CD8-positive, alpha-beta memory T cell (primary cell): ENCODE data around the gene ANKFN1. TPM values are rescaled to one million over a fixed set of nuclear protein-coding genes. Genes with fewer than 3 reads are reported as not detected.

Source experiments
- CTCF ChIA-PET: fragments of 350-600 bp; sonication (Branson Sonifier 250); formaldehyde crosslinking; loops from one replicate; lab custom pipeline; 2021; ENCODE audit warnings: antibody characterized with exemption; lab: Charles Lee
- POLR2A ChIA-PET: fragments of 350-600 bp; sonication (Branson Sonifier 250); formaldehyde crosslinking; loops from one replicate; lab custom pipeline; 2021; ENCODE audit warnings: antibody characterized with exemption; lab: Charles Lee
- DNase-seq, 5 donors: peaks; one replicate each; pipeline versions ENCODE4 v3.0.0 to v3.0.0-alpha.2; 2020 to 2022; ENCODE audit warnings: mixed read lengths in 1 of 5
- H3K27ac ChIP-seq: one replicate; pipeline ENCODE4 v1.7.0; 2013; ENCODE audit warnings: low read depth, mild to moderate bottlenecking, low read length, moderate library complexity
- H3K27me3 ChIP-seq: 2 replicates; pipeline ENCODE4 v1.7.0; 2013; ENCODE audit warnings: low read length, mild to moderate bottlenecking; ENCODE audit not compliant: insufficient read depth, poor library complexity, severe bottlenecking
- H3K36me3 ChIP-seq: 2 replicates; pipeline ENCODE4 v1.7.0; 2013; ENCODE audit warnings: mild to moderate bottlenecking, low read length, moderate library complexity; ENCODE audit not compliant: insufficient read depth
- H3K4me1 ChIP-seq: 2 replicates; pipeline ENCODE4 v1.7.0; 2013; ENCODE audit warnings: mild to moderate bottlenecking, low read length, moderate library complexity; ENCODE audit not compliant: insufficient read depth
- H3K4me3 ChIP-seq: 2 replicates; pipeline ENCODE4 v1.7.0; 2013; ENCODE audit warnings: mild to moderate bottlenecking, low read length
- H3K9me3 ChIP-seq: 2 replicates; pipeline ENCODE4 v1.7.0; 2013; ENCODE audit warnings: mild to moderate bottlenecking, low read length
- H3K27ac Mint-ChIP-seq, 8 donors: one replicate each; pipeline ENCODE4 v1.8.0; 2020 to 2021; ENCODE audit warnings: mixed read lengths in 8 of 8, mild to moderate bottlenecking in 6 of 8, inconsistent platforms in 3 of 8, moderate library complexity in 3 of 8
- H3K27me3 Mint-ChIP-seq, 2 donors: one replicate each; pipeline ENCODE4 v1.8.0; 2020 to 2021; ENCODE audit warnings: mixed read lengths in 2 of 2, mild to moderate bottlenecking in 1 of 2, moderate library complexity in 1 of 2
- H3K36me3 Mint-ChIP-seq, 3 donors: one replicate each; pipeline ENCODE4 v1.8.0; 2020 to 2021; ENCODE audit warnings: mixed read lengths in 3 of 3, inconsistent platforms in 1 of 3, mild to moderate bottlenecking in 1 of 3
- H3K4me1 Mint-ChIP-seq, 3 donors: one replicate each; pipeline ENCODE4 v1.8.0; 2020 to 2021; ENCODE audit warnings: mixed read lengths in 3 of 3, inconsistent platforms in 1 of 3, mild to moderate bottlenecking in 1 of 3
- H3K4me3 Mint-ChIP-seq, 7 donors: one replicate each; pipeline ENCODE4 v1.8.0; 2020 to 2021; ENCODE audit warnings: mixed read lengths in 7 of 7, mild to moderate bottlenecking in 6 of 7, moderate library complexity in 4 of 7, inconsistent platforms in 2 of 7
- H3K9me3 Mint-ChIP-seq, 5 donors: one replicate each; pipeline ENCODE4 v1.8.0; 2020 to 2022; ENCODE audit warnings: mixed read lengths in 5 of 5, mild to moderate bottlenecking in 3 of 5, moderate library complexity in 2 of 5, inconsistent platforms in 1 of 5
- polyA plus RNA-seq: library from polyadenylated mRNA; unstranded; fragments of 300-500 nt; fragmentation: Illumina TruSeq; gene quantifications from one replicate; pipeline ENCODE4 v1.2.3, GENCODE V29; 2021
- total RNA-seq, 2 experiments: library from RNA; stranded (reverse); gene quantifications; one replicate each; pipeline ENCODE4 v1.2.3, GENCODE V29; 2021

Gene ANKFN1
- total and polyA plus RNA-seq, 3 experiments from 2014 or later: not detected

DNA sequence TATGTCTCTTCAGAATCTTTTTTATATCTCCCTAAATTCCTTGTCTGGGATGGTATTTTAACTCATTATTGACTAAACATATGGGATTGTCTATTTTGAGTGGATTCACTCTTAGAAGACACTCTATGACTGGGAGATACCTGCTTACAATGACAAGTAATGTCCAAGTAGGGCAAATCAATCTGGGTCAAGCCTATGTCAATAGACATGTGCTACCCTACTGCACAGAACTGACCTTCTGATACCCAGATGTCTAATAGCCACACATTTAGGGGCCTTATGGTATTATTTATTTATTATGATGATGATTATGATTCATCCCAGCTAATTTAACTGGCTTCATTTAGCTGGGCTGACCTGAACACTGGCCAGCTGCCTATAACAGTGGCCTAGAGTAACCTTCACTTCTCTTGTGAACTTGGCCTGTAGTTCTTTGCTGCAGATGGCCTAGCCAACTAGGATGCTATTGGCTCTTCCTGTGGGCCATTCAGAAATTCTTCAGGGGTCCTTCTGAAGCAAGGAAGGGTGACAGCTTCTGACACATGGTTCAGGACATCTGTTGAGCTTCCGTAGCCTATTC, 138.0 kb downstream of the ANKFN1 start:
- H3K36me3 Mint-ChIP-seq: no peaks in the 10 kb centered on the region
- Histone ChIP-seq H3K27me3 (no peaks in the 10 kb centered on the region), H3K4me3 (no peak overlapping the region), H3K9me3 (no peaks in the 10 kb centered on the region), H3K36me3 (no peaks in the 10 kb centered on the region), H3K4me1 (no peaks in the 10 kb centered on the region), H3K27ac (no peak overlapping the region)
- ChIA-PET CTCF (no interaction called here), POLR2A (no interaction called here)
- peak overlapping the region in 2 of 7 donors; percentile 53 to 74 for H3K4me3 Mint-ChIP-seq
- H3K27me3 Mint-ChIP-seq: no peaks in the 10 kb centered on the region
- H3K4me1 Mint-ChIP-seq: peaks cover 6 to 18% (median 14%) of the 10 kb centered on the region in 3 donors
- no peak for DNase-seq
- peaks cover 0 to 2% (median 0%) of the 10 kb centered on the region in 5 donors for H3K9me3 Mint-ChIP-seq
- H3K27ac Mint-ChIP-seq: peak overlapping the region in 1 of 8 donors; percentile 27

DNA sequence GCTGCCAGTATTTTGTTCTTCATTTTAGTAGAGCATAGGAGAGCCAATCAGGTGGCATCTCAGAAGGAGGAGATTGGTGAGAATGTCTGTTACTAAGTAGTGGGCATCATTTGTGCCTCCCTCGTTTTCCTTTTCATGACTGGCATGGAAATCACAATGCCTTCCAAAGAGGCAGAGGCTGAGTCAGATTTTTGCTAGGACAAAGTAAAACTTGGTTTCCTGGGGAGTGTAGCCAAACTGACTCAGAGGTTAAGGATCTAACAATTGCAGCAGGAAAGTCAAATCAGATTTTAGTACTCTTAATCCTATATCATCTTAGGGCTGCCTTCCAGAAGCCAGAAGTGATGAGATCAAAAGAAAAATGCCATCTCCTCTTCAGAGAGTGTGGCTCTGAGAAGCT, 138.7 kb downstream of the ANKFN1 start:
- Mint-ChIP-seq H3K27me3 (no peaks in the 10 kb centered on the region), H3K4me1 (peaks cover 9 to 22% (median 18%) of the 10 kb centered on the region in 3 donors), H3K36me3 (no peaks in the 10 kb centered on the region), H3K9me3 (peaks cover 0 to 2% (median 0%) of the 10 kb centered on the region in 5 donors), H3K27ac (no peak overlapping the region), H3K4me3 (no peak overlapping the region)
- ChIA-PET POLR2A (no interaction called here), CTCF (no interaction called here)
- no peak overlapping the region for H3K4me3 ChIP-seq
- H3K9me3 ChIP-seq: no peaks in the 10 kb centered on the region
- no peak overlapping the region for H3K27ac ChIP-seq
- H3K27me3 ChIP-seq: no peaks in the 10 kb centered on the region
- H3K36me3 ChIP-seq: no peaks in the 10 kb centered on the region
- DNase-seq: no peak
- peaks cover 5% of the 10 kb centered on the region for H3K4me1 ChIP-seq

DNA sequence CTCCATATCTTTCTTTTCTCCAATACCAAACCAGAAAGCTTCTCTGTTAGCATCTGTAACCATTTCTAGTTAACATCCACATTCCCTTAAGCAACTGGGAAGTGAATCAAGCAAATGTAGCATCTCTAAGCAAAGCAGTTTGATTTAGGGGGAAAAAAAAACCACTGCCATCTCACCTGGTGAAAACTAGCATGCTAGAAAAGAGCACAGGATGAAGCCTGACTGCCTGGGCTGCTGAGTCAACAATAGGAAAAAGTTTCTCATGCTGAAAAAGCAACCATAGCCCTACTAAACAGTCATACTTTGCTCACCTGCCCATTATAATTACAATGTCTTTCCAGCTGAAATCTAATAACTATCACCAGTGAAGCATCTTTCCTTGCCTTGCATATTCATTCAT, 139.3 kb downstream of the ANKFN1 start:
- Histone ChIP-seq H3K4me1 (peaks cover 10% of the 10 kb centered on the region), H3K27me3 (no peaks in the 10 kb centered on the region), H3K36me3 (no peaks in the 10 kb centered on the region), H3K4me3 (no peak overlapping the region), H3K27ac (no peak overlapping the region), H3K9me3 (no peaks in the 10 kb centered on the region)
- H3K27me3 Mint-ChIP-seq: no peaks in the 10 kb centered on the region
- H3K27ac Mint-ChIP-seq: no peak overlapping the region
- DNase-seq: no peak
- peaks cover 12 to 28% (median 23%) of the 10 kb centered on the region in 3 donors for H3K4me1 Mint-ChIP-seq
- ChIA-PET CTCF (no interaction called here), POLR2A (no interaction called here)
- no peaks in the 10 kb centered on the region for H3K36me3 Mint-ChIP-seq
- peaks cover 0 to 2% (median 0%) of the 10 kb centered on the region in 5 donors for H3K9me3 Mint-ChIP-seq
- H3K4me3 Mint-ChIP-seq: no peak overlapping the region

DNA sequence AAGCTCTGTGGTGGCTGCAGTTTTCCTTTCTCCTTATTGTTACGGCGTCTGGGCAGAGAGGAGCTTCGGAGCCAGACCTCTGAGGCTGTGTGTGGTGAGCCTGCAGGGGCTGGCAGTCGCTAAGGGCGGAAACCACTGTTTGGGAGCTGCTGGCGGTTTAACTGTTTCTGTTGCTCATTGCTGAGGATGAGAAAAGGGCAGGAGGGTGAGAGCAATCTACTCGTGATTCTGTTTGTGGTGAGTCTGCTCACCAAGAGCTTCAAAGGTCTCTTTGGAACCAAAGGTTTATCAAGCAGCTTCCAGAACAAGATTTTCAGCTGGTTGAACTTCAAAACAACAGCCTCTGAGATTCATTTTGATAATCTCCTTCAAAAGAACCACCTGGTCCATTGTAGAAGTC, 143.9 kb downstream of the ANKFN1 start:
- Histone ChIP-seq H3K27ac (no peak overlapping the region), H3K4me3 (no peak overlapping the region), H3K4me1 (peaks cover 10% of the 10 kb centered on the region), H3K27me3 (no peaks in the 10 kb centered on the region), H3K9me3 (no peaks in the 10 kb centered on the region), H3K36me3 (no peaks in the 10 kb centered on the region)
- ChIA-PET POLR2A (no interaction called here), CTCF (no interaction called here)
- no peaks in the 10 kb centered on the region for H3K36me3 Mint-ChIP-seq
- DNase-seq: no peak
- H3K27ac Mint-ChIP-seq: peak overlapping the region in 2 of 8 donors; percentile 5 to 26
- H3K4me1 Mint-ChIP-seq: peaks cover 7 to 14% (median 13%) of the 10 kb centered on the region in 3 donors
- peaks cover 0 to 2% (median 0%) of the 10 kb centered on the region in 5 donors for H3K9me3 Mint-ChIP-seq
- peak overlapping the region in 6 of 7 donors; percentile 1 to 45 (median 32) for H3K4me3 Mint-ChIP-seq
- H3K27me3 Mint-ChIP-seq: peaks cover 0 to 4% of the 10 kb centered on the region in 2 donors

DNA sequence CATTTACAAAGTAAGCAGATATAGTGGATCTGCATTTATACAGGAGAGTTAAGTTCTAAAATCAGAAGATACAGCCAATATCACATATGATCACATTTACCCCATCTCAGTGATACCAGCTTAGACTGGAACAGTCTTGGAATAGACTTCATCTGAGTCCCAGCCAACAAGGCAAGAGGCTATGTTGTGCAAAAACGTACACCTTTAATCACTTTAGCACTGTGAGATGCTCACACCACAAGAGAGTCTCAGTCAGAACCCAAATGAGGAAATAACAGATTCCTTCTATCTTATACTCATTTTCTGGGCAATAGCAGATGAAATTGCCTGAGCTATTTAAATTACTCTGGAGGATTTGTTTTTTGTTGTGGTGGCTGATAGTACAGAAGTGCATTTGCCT, 145.6 kb downstream of the ANKFN1 start:
- H3K4me3 ChIP-seq: no peak overlapping the region
- H3K27me3 Mint-ChIP-seq: peaks cover 4 to 6% of the 10 kb centered on the region in 2 donors
- ChIA-PET POLR2A (no interaction called here), CTCF (no interaction called here)
- no peak overlapping the region for H3K27ac ChIP-seq
- no peaks in the 10 kb centered on the region for H3K9me3 ChIP-seq
- H3K36me3 ChIP-seq: no peaks in the 10 kb centered on the region
- peaks cover 7 to 14% (median 13%) of the 10 kb centered on the region in 3 donors for H3K4me1 Mint-ChIP-seq
- peaks cover 0 to 2% (median 0%) of the 10 kb centered on the region in 5 donors for H3K9me3 Mint-ChIP-seq
- H3K4me1 ChIP-seq: peaks cover 10% of the 10 kb centered on the region
- H3K36me3 Mint-ChIP-seq: no peaks in the 10 kb centered on the region
- H3K27me3 ChIP-seq: no peaks in the 10 kb centered on the region
- H3K4me3 Mint-ChIP-seq: no peak overlapping the region
- no peak for DNase-seq
- H3K27ac Mint-ChIP-seq: no peak overlapping the region

DNA sequence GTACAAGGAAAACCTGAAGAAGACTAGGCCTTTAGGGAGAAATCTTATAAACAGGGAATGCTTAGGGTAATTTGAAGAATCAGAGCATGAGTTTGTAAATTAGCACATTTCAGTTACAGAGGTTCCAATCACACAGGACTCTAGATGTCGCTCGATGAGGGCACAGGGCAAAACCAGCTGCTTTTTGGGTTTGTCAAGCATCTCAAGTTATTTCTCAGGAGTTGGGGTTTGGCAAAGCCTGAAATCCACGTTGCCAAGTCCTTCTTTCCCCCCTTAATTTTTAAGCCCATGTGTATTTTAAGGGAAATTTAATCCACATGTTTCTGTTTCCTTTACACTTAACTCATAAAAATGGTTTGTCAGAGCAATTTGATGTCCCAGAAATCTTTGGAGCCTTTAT, 146.9 kb downstream of the ANKFN1 start:
- Mint-ChIP-seq H3K4me1 (peaks cover 7 to 14% (median 13%) of the 10 kb centered on the region in 3 donors), H3K9me3 (peaks cover 0 to 2% (median 0%) of the 10 kb centered on the region in 5 donors), H3K27me3 (peaks cover 4 to 6% of the 10 kb centered on the region in 2 donors), H3K27ac (no peak overlapping the region), H3K36me3 (no peaks in the 10 kb centered on the region), H3K4me3 (no peak overlapping the region)
- DNase-seq: no peak
- Histone ChIP-seq H3K27ac (no peak overlapping the region), H3K4me3 (no peak overlapping the region), H3K36me3 (no peaks in the 10 kb centered on the region), H3K9me3 (no peaks in the 10 kb centered on the region), H3K4me1 (peaks cover 10% of the 10 kb centered on the region), H3K27me3 (no peaks in the 10 kb centered on the region)
- CTCF ChIA-PET: no interaction called here
- POLR2A ChIA-PET: no interaction called here

DNA sequence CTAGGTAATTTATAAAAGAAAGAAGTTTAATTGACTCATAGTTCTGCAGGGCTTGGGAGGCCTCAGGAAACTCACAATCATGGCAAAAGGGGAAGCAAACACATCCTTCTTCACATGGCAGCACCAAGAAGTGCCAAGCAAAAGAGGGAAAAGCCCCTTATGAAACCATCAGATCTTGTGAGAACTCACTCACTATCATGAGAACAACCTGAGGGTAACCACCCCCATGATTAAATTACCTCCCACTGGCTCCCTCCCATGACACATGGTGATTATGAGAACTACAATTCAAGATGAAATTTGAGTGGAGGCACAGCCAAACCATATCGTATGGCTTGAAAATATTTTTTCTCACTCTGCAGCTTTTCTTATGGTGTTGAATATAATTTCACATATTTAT, 151.7 kb downstream of the ANKFN1 start:
- Histone ChIP-seq H3K9me3 (no peaks in the 10 kb centered on the region), H3K27me3 (no peaks in the 10 kb centered on the region), H3K4me3 (no peak overlapping the region), H3K4me1 (no peaks in the 10 kb centered on the region), H3K36me3 (no peaks in the 10 kb centered on the region), H3K27ac (no peak overlapping the region)
- POLR2A ChIA-PET: no interaction called here
- peaks cover 6 to 10% of the 10 kb centered on the region in 2 donors for H3K27me3 Mint-ChIP-seq
- no peak for DNase-seq
- H3K27ac Mint-ChIP-seq: no peak overlapping the region
- CTCF ChIA-PET: no interaction called here
- peaks cover 0 to 4% (median 0%) of the 10 kb centered on the region in 5 donors for H3K9me3 Mint-ChIP-seq
- no peaks in the 10 kb centered on the region for H3K36me3 Mint-ChIP-seq
- H3K4me3 Mint-ChIP-seq: no peak overlapping the region
- no peaks in the 10 kb centered on the region for H3K4me1 Mint-ChIP-seq

DNA sequence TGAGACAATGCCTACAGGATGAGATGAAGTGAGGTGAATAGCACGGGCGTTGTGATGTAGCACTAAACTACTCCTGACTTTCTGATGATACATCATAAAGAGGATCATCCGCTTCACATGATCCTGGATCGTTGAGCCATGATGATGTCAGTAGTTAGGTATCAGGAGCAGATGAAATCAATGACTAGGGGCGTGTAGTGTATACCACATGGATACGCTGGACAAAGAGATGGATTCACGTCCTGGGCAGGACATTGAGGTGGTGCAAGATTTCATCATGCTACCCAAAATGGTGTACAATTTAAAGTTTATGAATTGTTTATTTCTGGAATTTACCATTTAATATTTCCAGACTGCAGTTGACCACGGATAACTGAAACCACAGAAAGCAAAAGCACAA, 156.6 kb downstream of the ANKFN1 start:
- Histone ChIP-seq H3K27ac (no peak overlapping the region), H3K4me3 (no peak overlapping the region), H3K4me1 (no peaks in the 10 kb centered on the region), H3K27me3 (no peaks in the 10 kb centered on the region), H3K36me3 (no peaks in the 10 kb centered on the region), H3K9me3 (no peaks in the 10 kb centered on the region)
- no peak for DNase-seq
- Mint-ChIP-seq H3K4me3 (no peak overlapping the region), H3K9me3 (peaks cover 0 to 3% (median 0%) of the 10 kb centered on the region in 5 donors), H3K27ac (no peak overlapping the region), H3K27me3 (peaks cover 5 to 17% of the 10 kb centered on the region in 2 donors), H3K4me1 (no peaks in the 10 kb centered on the region), H3K36me3 (no peaks in the 10 kb centered on the region)
- ChIA-PET POLR2A (no interaction called here), CTCF (no interaction called here)
